Naive thymus-derived CD4-positive, alpha-beta T cell (primary cell): Measurements from ENCODE around the gene GOLGB1. TPM values are rescaled to one million over a fixed set of nuclear protein-coding genes. Genes with fewer than 3 reads are reported as not detected.
A peak's percentile ranks its signal among the peaks of the same experiment; 100 is the strongest.

ENCODE experiments used
- ATAC-seq: fragments of 150-1000 bp; cut with Tn5 transposase; 2 replicates; pipeline ENCODE4 v1.10.0; 2021; ENCODE audit warnings: mild to moderate bottlenecking, moderate library complexity
- CTCF ChIA-PET: fragments of 350-600 bp; sonication (Branson Sonifier 250); formaldehyde crosslinking; loops from one replicate; lab custom pipeline; 2021; ENCODE audit warnings: antibody characterized with exemption; lab: Charles Lee
- POLR2A ChIA-PET: fragments of 350-600 bp; sonication (Branson Sonifier 250); formaldehyde crosslinking; loops from one replicate; lab custom pipeline; 2021; ENCODE audit warnings: antibody characterized with exemption, inconsistent platforms; lab: Charles Lee
- DNase-seq, 9 donors: peaks; one replicate each; pipeline versions ENCODE4 v3.0.0 to v3.0.0-alpha.2; 2020 to 2022; ENCODE audit warnings: mixed read lengths in 1 of 9
- H3K27ac ChIP-seq: one replicate; pipeline ENCODE4 v1.7.0; 2013; ENCODE audit warnings: mild to moderate bottlenecking, low read depth, low read length, moderate library complexity
- H3K27me3 ChIP-seq, 2 donors: one replicate each; pipeline ENCODE4 v1.7.0; 2013; ENCODE audit warnings: low read length in 2 of 2, mild to moderate bottlenecking in 2 of 2, moderate library complexity in 2 of 2; ENCODE audit not compliant: control insufficient read depth in 2 of 2, insufficient read depth in 2 of 2
- H3K36me3 ChIP-seq, 3 experiments: 1 replicate in 2 of 3; 2 replicates in 1 of 3; pipeline ENCODE4 v1.7.0; 2013; ENCODE audit warnings: low read length in 3 of 3, mild to moderate bottlenecking in 3 of 3, moderate library complexity in 1 of 3; ENCODE audit not compliant: insufficient read depth in 3 of 3, control insufficient read depth in 2 of 3
- H3K4me1 ChIP-seq, 2 donors: one replicate each; pipeline ENCODE4 v1.7.0; 2013; ENCODE audit warnings: low read length in 2 of 2, mild to moderate bottlenecking in 2 of 2, moderate library complexity in 1 of 2; ENCODE audit not compliant: control insufficient read depth in 2 of 2, insufficient read depth in 2 of 2
- H3K4me3 ChIP-seq: 2 replicates; pipeline ENCODE4 v1.7.0; 2013; ENCODE audit warnings: mild to moderate bottlenecking, low read length
- H3K9me3 ChIP-seq, 3 experiments: 1 replicate in 2 of 3; 2 replicates in 1 of 3; pipeline ENCODE4 v1.7.0; 2013; ENCODE audit warnings: low read length in 3 of 3; ENCODE audit not compliant: control insufficient read depth in 2 of 3
- H3K27ac Mint-ChIP-seq, 9 donors: one replicate each; pipeline ENCODE4 v1.8.0; 2020 to 2022; ENCODE audit warnings: mixed read lengths in 9 of 9, mild to moderate bottlenecking in 8 of 9, moderate library complexity in 5 of 9, inconsistent platforms in 2 of 9
- H3K27me3 Mint-ChIP-seq, 5 donors: one replicate each; pipeline ENCODE4 v1.8.0; 2021 to 2022; ENCODE audit warnings: mixed read lengths in 5 of 5, mild to moderate bottlenecking in 1 of 5
- H3K36me3 Mint-ChIP-seq, 5 donors: one replicate each; pipeline ENCODE4 v1.8.0; 2020 to 2022; ENCODE audit warnings: mixed read lengths in 5 of 5, mild to moderate bottlenecking in 3 of 5, inconsistent platforms in 1 of 5
- H3K4me1 Mint-ChIP-seq, 7 donors: one replicate each; pipeline ENCODE4 v1.8.0; 2020 to 2022; ENCODE audit warnings: mixed read lengths in 7 of 7, mild to moderate bottlenecking in 3 of 7, inconsistent platforms in 1 of 7
- H3K4me3 Mint-ChIP-seq, 10 donors: one replicate each; pipeline ENCODE4 v1.8.0; 2020 to 2022; ENCODE audit warnings: mild to moderate bottlenecking in 10 of 10, mixed read lengths in 10 of 10, moderate library complexity in 6 of 10, inconsistent platforms in 2 of 10
- H3K9me3 Mint-ChIP-seq, 11 donors: one replicate each; pipeline ENCODE4 v1.8.0; 2020 to 2022; ENCODE audit warnings: mixed read lengths in 11 of 11, mild to moderate bottlenecking in 4 of 11, inconsistent platforms in 1 of 11, moderate library complexity in 1 of 11
- intact Hi-C, 2 donors: fragments of 100-400 bp; cut with micrococcal nuclease; formaldehyde crosslinking; loops; one replicate each; pipeline ENCODE4 v1.15.1; 2023
- polyA plus RNA-seq, 2 donors: library from polyadenylated mRNA; unstranded; fragments of 300-500 nt; fragmentation: Illumina TruSeq; gene quantifications; one replicate each; pipeline ENCODE4 v1.2.3, GENCODE V29; 2021
- total RNA-seq, 6 experiments: library from RNA in 5 of 6; stranded (reverse) in 5 of 6; gene quantifications; 1 replicate in 5 of 6; 2 replicates in 1 of 6; pipeline ENCODE4 v1.2.3 and lab custom pipeline; 2021 to 2026

Gene GOLGB1
- total and polyA plus RNA-seq, 7 experiments from 2014 or later: 3.4 to 49.7 (median 38.0) TPM

- Histone ChIP-seq H3K27ac (no peak overlapping the region), H3K4me1 (peaks cover 26 to 35% of the 10 kb centered on the region in 2 donors), H3K4me3 (no peak overlapping the region), H3K27me3 (no peaks in the 10 kb centered on the region), H3K36me3 (peaks cover 0 to 44% (median 17%) of the 10 kb centered on the region in 3 experiments), H3K9me3 (no peaks in the 10 kb centered on the region)
- H3K27ac Mint-ChIP-seq: peak overlapping the region in 5 of 9 donors; percentile 52 to 99 (median 77)
- CTCF ChIA-PET: no interaction called here
- intact Hi-C loops: loop anchor here (5.0 to 10.0 kb wide), 4 partner anchors 720 to 1568 kb away; partner anchors contain the start of genes FAM162A (in 1 of the 2), GSK3B (in 1 of the 2), HSPBAP1 (in 1 of the 2) and MIX23 (in 1 of the 2)
- no peak overlapping the region for H3K4me3 Mint-ChIP-seq
- DNase-seq: no peak
- POLR2A ChIA-PET: interaction anchor here (2.5 kb wide), 1 partner anchor 753 kb away, joined by 10 read pairs; the partner anchor contains the start of gene WDR5B
- H3K9me3 Mint-ChIP-seq: peaks cover 0 to 4% (median 0%) of the 10 kb centered on the region in 11 donors
- peaks cover 13 to 67% (median 46%) of the 10 kb centered on the region in 5 donors for H3K36me3 Mint-ChIP-seq
- H3K27me3 Mint-ChIP-seq: no peaks in the 10 kb centered on the region
- no peak for ATAC-seq
- peaks cover 24 to 48% (median 38%) of the 10 kb centered on the region in 7 donors for H3K4me1 Mint-ChIP-seq
These were observed 86.8 kb downstream of the GOLGB1 start for GRCh38 chr3:121662742-121663141.

- Histone ChIP-seq H3K27me3 (no peaks in the 10 kb centered on the region), H3K4me1 (peaks cover 34 to 41% of the 10 kb centered on the region in 2 donors), H3K9me3 (no peaks in the 10 kb centered on the region), H3K4me3 (no peak overlapping the region), H3K36me3 (peaks cover 0 to 44% (median 12%) of the 10 kb centered on the region in 3 experiments), H3K27ac (peak overlapping the region; percentile 90)
- intact Hi-C loops: loop anchor here (2.0 to 10.0 kb wide), 9 partner anchors 57 to 1923 kb away; partner anchors contain the start of genes HSPBAP1 (in 2 of the 2), FAM162A (in 1 of the 2), GSK3B (in 1 of the 2) and HACD2 (in 1 of the 2)
- CTCF ChIA-PET: no interaction called here
- peak overlapping the region; percentile 96 to 100 (median 99) for H3K27ac Mint-ChIP-seq
- H3K4me1 Mint-ChIP-seq: peaks cover 35 to 62% (median 52%) of the 10 kb centered on the region in 7 donors
- POLR2A ChIA-PET: interaction anchor here (0.6 to 2.5 kb wide), 18 partner anchors 8 to 1924 kb away, joined by 3 to 17 read pairs (median 4); partner anchors contain the start of genes EAF2, GOLGB1, IQCB1 and KPNA1
- H3K36me3 Mint-ChIP-seq: peaks cover 14 to 73% (median 47%) of the 10 kb centered on the region in 5 donors
- H3K9me3 Mint-ChIP-seq: peaks cover 0 to 4% (median 0%) of the 10 kb centered on the region in 11 donors
- ATAC-seq: no peak
- peak overlapping the region in 6 of 10 donors; percentile 16 to 99 (median 89) for H3K4me3 Mint-ChIP-seq
- H3K27me3 Mint-ChIP-seq: no peaks in the 10 kb centered on the region
- no peak for DNase-seq
These were observed 88.2 kb downstream of the GOLGB1 start for GRCh38 chr3:121661376-121661775.

- peaks cover 41 to 68% (median 57%) of the 10 kb centered on the region in 7 donors for H3K4me1 Mint-ChIP-seq
- peaks cover 0 to 4% (median 0%) of the 10 kb centered on the region in 11 donors for H3K9me3 Mint-ChIP-seq
- DNase-seq: peak; percentile 60 to 87 (median 79)
- Histone ChIP-seq H3K4me3 (peak within 1 kb of the TSS; percentile 90), H3K9me3 (no peaks in the 10 kb centered on the region), H3K27ac (peak within 1 kb of the TSS; percentile 90), H3K4me1 (peaks cover 34 to 41% of the 10 kb centered on the region in 2 donors), H3K36me3 (peaks cover 0 to 42% (median 18%) of the 10 kb centered on the region in 3 experiments), H3K27me3 (no peaks in the 10 kb centered on the region)
- H3K27me3 Mint-ChIP-seq: no peaks in the 10 kb centered on the region
- POLR2A ChIA-PET: interaction anchor here (0.6 to 2.5 kb wide), 18 partner anchors 9 to 1925 kb away, joined by 3 to 17 read pairs (median 4); partner anchors contain the start of genes EAF2, GOLGB1, IQCB1 and KPNA1
- peak within 1 kb of the TSS; percentile 82 to 99 (median 95) for H3K4me3 Mint-ChIP-seq
- peak within 1 kb of the TSS; percentile 96 to 100 (median 99) for H3K27ac Mint-ChIP-seq
- CTCF ChIA-PET: no interaction called here
- intact Hi-C loops: loop anchor here (1.0 to 10.0 kb wide), 16 partner anchors 58 to 1924 kb away; partner anchors contain the start of genes EAF2 (in 2 of the 2), FAM162A (in 2 of the 2), GOLGB1 (in 2 of the 2) and HSPBAP1 (in 2 of the 2)
- peak; percentile 87 for ATAC-seq
- H3K36me3 Mint-ChIP-seq: peaks cover 11 to 74% (median 47%) of the 10 kb centered on the region in 5 donors
These were observed 89.0 kb downstream of the GOLGB1 start, which contains the start of gene HCLS1 for GRCh38 chr3:121660356-121661171. Gene HCLS1, minus strand, starts transcription at chr3:121660903. Its CDS starts 2,556 bp downstream, at chr3:121658347.

GRCh38 chr3:121659586-121659985 lies 90.0 kb downstream of the GOLGB1 start:
- H3K27me3 ChIP-seq: no peaks in the 10 kb centered on the region
- Mint-ChIP-seq H3K27ac (peak overlapping the region; percentile 96 to 100 (median 99)), H3K36me3 (peaks cover 7 to 72% (median 45%) of the 10 kb centered on the region in 5 donors), H3K9me3 (peaks cover 0 to 4% (median 0%) of the 10 kb centered on the region in 11 donors), H3K27me3 (no peaks in the 10 kb centered on the region), H3K4me1 (peaks cover 46 to 74% (median 65%) of the 10 kb centered on the region in 7 donors), H3K4me3 (peak overlapping the region; percentile 82 to 99 (median 95))
- no peaks in the 10 kb centered on the region for H3K9me3 ChIP-seq
- ChIA-PET CTCF (no interaction called here), POLR2A (interaction anchor here (1.2 to 1.9 kb wide), 4 partner anchors 9 to 170 kb away, joined by 4 to 9 read pairs (median 6); partner anchors contain the start of gene POLQ)
- H3K36me3 ChIP-seq: peaks cover 0 to 37% (median 14%) of the 10 kb centered on the region in 3 experiments
- H3K27ac ChIP-seq: peak overlapping the region; percentile 90
- ATAC-seq (no peak), DNase-seq (no peak)
- peaks cover 41 to 49% of the 10 kb centered on the region in 2 donors for H3K4me1 ChIP-seq
- intact Hi-C loops: loop anchor here in 1 of 2 donors (10.0 kb wide), 2 partner anchors 225 to 435 kb away; no protein-coding TSS in a partner anchor
- peak overlapping the region; percentile 90 for H3K4me3 ChIP-seq

- DNase-seq: no peak
- H3K9me3 Mint-ChIP-seq: peaks cover 0 to 4% (median 0%) of the 10 kb centered on the region in 11 donors
- H3K36me3 Mint-ChIP-seq: peaks cover 7 to 72% (median 47%) of the 10 kb centered on the region in 5 donors
- CTCF ChIA-PET: no interaction called here
- no peaks in the 10 kb centered on the region for H3K9me3 ChIP-seq
- H3K4me1 ChIP-seq: peaks cover 47 to 56% of the 10 kb centered on the region in 2 donors
- POLR2A ChIA-PET: interaction anchor here (1.2 kb wide), 1 partner anchor 9 kb away, joined by 5 read pairs; no protein-coding TSS in a partner anchor
- intact Hi-C loops: loop anchor here in 1 of 2 donors (10.0 kb wide), 2 partner anchors 224 to 436 kb away; no protein-coding TSS in a partner anchor
- peak overlapping the region; percentile 82 to 99 (median 95) for H3K4me3 Mint-ChIP-seq
- H3K4me1 Mint-ChIP-seq: peaks cover 53 to 81% (median 70%) of the 10 kb centered on the region in 7 donors
- peak overlapping the region; percentile 90 for H3K4me3 ChIP-seq
- no peaks in the 10 kb centered on the region for H3K27me3 Mint-ChIP-seq
- no peaks in the 10 kb centered on the region for H3K27me3 ChIP-seq
- peak overlapping the region; percentile 90 for H3K27ac ChIP-seq
- no peak for ATAC-seq
- H3K27ac Mint-ChIP-seq: peak overlapping the region; percentile 96 to 100 (median 99)
- H3K36me3 ChIP-seq: peaks cover 0 to 36% (median 16%) of the 10 kb centered on the region in 3 experiments
These were observed 90.7 kb downstream of the GOLGB1 start for GRCh38 chr3:121658716-121659435.
